Upper lobe of left lung (tissue), 4 donors: Measurements from ENCODE around the gene PDGFA.

Experiments used
- CTCF ChIP-seq, 6 experiments: fragments of 450-650 bp in 4 of 6; fragments of 200-600 bp in 2 of 6; sonication (generic) in 2 of 6; IDR thresholded peaks; one replicate each; pipeline ENCODE4 v1.5.1; 2016 to 2019; ENCODE audit warnings: antibody characterized with exemption in 6 of 6
- EP300 ChIP-seq, 4 donors: sonication (generic); formaldehyde crosslinking; IDR thresholded peaks; one replicate each; pipeline ENCODE4 v1.5.1; 2017; ENCODE audit warnings: antibody characterized with exemption in 4 of 4, control low read depth in 2 of 4
- POLR2A ChIP-seq, 4 donors: fragments of 450-650 bp; IDR thresholded peaks; one replicate each; pipeline ENCODE4 v1.5.1; 2016 to 2017; ENCODE audit warnings: antibody characterized with exemption in 4 of 4, mild to moderate bottlenecking in 2 of 4
- POLR2AphosphoS5 ChIP-seq, 2 donors: sonication (generic); formaldehyde crosslinking; IDR thresholded peaks; one replicate each; pipeline ENCODE4 v1.5.1; 2017; ENCODE audit warnings: antibody characterized with exemption in 2 of 2

DNA sequence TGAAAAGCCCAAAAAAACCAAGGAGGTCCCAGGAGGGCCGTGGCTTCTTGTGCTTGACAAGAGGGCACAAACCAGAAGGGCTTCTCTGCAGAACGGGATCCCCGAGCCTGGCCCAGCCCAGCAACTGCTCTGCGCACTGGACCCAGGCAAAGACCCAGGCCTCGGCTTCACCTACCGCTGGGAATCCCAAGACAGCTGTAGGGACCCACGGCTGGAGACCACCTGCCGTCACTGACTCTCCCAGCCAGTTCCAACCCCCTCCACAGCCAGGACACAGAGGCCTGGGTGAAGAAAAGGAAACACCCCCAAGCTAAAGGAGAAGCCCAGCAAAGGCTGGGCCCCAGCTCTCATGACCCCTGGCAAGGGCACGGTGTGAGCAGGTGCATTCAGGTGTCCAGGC lies 24.3 kb downstream of the PDGFA start:
- TF ChIP-seq CTCF (IDR thresholded peaks at IDR 0.05): no peak
- TF ChIP-seq POLR2AphosphoS5 (IDR thresholded peaks at IDR 0.05): no peak
- TF ChIP-seq POLR2A (IDR thresholded peaks at IDR 0.05): no peak
- TF ChIP-seq EP300 (IDR thresholded peaks at IDR 0.05): no peak
